ENCODE data around the gene ANKRD66. TPM values are rescaled to one million over a fixed set of nuclear protein-coding genes. Genes with fewer than 3 reads are reported as not detected.

ANKRD66 gene
- total RNA-seq, 1 experiment from 2014 or later: not detected

DNA sequence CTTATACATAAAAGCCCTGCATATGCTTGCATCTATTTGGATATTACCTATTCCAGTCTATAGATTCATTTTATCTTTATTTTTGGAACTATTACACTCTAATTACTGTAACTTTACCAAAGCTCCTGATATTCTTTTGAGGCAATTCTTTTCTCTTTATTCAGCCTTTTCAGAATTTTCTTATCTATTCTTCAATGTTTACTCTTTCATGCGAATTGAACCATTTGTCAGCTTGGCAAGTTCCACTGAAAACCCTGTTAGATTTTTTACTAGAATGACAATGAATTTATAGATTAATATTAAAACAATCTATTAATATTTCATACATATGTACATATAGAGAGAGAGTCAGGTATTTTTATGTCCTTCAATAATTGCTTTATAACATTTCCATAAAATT, 45.9 kb downstream of the ANKRD66 start:
- H3K9ac ChIP-seq (ENCODE audit: low read length): no peak overlapping the region
- H4K20me1 ChIP-seq (ENCODE audit: insufficient read depth): no peaks in the 10 kb centered on the region
- ATAC-seq (no peak), DNase-seq (ENCODE audit: low read depth, low spot score) (no peak)
- H3K9me2 ChIP-seq (ENCODE audit: insufficient read depth): no peaks in the 10 kb centered on the region
- H3K4me1 ChIP-seq (ENCODE audit: control insufficient read depth in 1 of 2, insufficient read depth in 2 of 2, low read length in 2 of 2): no peaks in the 10 kb centered on the region
- no peaks in the 10 kb centered on the region for H3K36me3 ChIP-seq (ENCODE audit: control insufficient read depth in 1 of 2, insufficient read depth in 2 of 2, low read length in 2 of 2)
- TF ChIP-seq ELF1 (IDR thresholded peaks at IDR 0.05; ENCODE audit: borderline replicate concordance, low read depth): no peak
- no peak for TF ChIP-seq CBX3 (IDR thresholded peaks at IDR 0.05; ENCODE audit: low read depth)
- TF ChIP-seq, protein P1, sequence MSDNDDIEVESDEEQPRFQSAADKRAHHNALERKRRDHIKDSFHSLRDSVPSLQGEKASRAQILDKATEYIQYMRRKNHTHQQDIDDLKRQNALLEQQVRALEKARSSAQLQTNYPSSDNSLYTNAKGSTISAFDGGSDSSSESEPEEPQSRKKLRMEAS (IDR thresholded peaks at IDR 0.05): no peak
- TF ChIP-seq EZH2phosphoT487 (IDR thresholded peaks at IDR 0.05; ENCODE audit: borderline replicate concordance): no peak
- no peak for TF ChIP-seq POLR2AphosphoS5 (IDR thresholded peaks at IDR 0.05; ENCODE audit: low read depth, low read length)
- no peak for TF ChIP-seq ZNF274 (IDR thresholded peaks at IDR 0.05; ENCODE audit: low read depth, low read length)
- TF ChIP-seq, protein P2, sequence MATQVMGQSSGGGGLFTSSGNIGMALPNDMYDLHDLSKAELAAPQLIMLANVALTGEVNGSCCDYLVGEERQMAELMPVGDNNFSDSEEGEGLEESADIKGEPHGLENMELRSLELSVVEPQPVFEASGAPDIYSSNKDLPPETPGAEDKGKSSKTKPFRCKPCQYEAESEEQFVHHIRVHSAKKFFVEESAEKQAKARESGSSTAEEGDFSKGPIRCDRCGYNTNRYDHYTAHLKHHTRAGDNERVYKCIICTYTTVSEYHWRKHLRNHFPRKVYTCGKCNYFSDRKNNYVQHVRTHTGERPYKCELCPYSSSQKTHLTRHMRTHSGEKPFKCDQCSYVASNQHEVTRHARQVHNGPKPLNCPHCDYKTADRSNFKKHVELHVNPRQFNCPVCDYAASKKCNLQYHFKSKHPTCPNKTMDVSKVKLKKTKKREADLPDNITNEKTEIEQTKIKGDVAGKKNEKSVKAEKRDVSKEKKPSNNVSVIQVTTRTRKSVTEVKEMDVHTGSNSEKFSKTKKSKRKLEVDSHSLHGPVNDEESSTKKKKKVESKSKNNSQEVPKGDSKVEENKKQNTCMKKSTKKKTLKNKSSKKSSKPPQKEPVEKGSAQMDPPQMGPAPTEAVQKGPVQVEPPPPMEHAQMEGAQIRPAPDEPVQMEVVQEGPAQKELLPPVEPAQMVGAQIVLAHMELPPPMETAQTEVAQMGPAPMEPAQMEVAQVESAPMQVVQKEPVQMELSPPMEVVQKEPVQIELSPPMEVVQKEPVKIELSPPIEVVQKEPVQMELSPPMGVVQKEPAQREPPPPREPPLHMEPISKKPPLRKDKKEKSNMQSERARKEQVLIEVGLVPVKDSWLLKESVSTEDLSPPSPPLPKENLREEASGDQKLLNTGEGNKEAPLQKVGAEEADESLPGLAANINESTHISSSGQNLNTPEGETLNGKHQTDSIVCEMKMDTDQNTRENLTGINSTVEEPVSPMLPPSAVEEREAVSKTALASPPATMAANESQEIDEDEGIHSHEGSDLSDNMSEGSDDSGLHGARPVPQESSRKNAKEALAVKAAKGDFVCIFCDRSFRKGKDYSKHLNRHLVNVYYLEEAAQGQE (IDR thresholded peaks at IDR 0.05; ENCODE audit: low read depth): no peak
- TF ChIP-seq EZH2 (IDR thresholded peaks at IDR 0.05): no peak
- no peak for TF ChIP-seq RAD21 (IDR thresholded peaks at IDR 0.05; ENCODE audit: low read depth)
- no peak for TF ChIP-seq CEBPB (IDR thresholded peaks at IDR 0.05; ENCODE audit: low read depth)
- TF ChIP-seq SRF (IDR thresholded peaks at IDR 0.05; ENCODE audit: low read depth): no peak
- TF ChIP-seq POLR2A (IDR thresholded peaks at IDR 0.05; ENCODE audit: borderline replicate concordance, extremely low read depth, insufficient read depth, insufficient read length): no peak
- no peak for TF ChIP-seq SIN3A (IDR thresholded peaks at IDR 0.05; ENCODE audit: low read depth)
- TF ChIP-seq YY1 (IDR thresholded peaks at IDR 0.05; ENCODE audit: extremely low read depth, insufficient replicate concordance, low read depth, low read length): no peak
- TF ChIP-seq, protein P3, sequence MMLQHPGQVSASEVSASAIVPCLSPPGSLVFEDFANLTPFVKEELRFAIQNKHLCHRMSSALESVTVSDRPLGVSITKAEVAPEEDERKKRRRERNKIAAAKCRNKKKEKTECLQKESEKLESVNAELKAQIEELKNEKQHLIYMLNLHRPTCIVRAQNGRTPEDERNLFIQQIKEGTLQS (IDR thresholded peaks at IDR 0.05): no peak
- TF ChIP-seq, protein P4, sequence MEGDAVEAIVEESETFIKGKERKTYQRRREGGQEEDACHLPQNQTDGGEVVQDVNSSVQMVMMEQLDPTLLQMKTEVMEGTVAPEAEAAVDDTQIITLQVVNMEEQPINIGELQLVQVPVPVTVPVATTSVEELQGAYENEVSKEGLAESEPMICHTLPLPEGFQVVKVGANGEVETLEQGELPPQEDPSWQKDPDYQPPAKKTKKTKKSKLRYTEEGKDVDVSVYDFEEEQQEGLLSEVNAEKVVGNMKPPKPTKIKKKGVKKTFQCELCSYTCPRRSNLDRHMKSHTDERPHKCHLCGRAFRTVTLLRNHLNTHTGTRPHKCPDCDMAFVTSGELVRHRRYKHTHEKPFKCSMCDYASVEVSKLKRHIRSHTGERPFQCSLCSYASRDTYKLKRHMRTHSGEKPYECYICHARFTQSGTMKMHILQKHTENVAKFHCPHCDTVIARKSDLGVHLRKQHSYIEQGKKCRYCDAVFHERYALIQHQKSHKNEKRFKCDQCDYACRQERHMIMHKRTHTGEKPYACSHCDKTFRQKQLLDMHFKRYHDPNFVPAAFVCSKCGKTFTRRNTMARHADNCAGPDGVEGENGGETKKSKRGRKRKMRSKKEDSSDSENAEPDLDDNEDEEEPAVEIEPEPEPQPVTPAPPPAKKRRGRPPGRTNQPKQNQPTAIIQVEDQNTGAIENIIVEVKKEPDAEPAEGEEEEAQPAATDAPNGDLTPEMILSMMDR (IDR thresholded peaks at IDR 0.05 in 2 of 3, conservative IDR thresholded peaks at IDR 0.05 in 1 of 3; ENCODE audit: borderline replicate concordance in 1 of 3, insufficient read depth in 1 of 3, low read depth in 2 of 3, low read length in 2 of 3): no peak
- no peak for TF ChIP-seq SP1 (IDR thresholded peaks at IDR 0.05; ENCODE audit: low read depth)
- no peak for TF ChIP-seq EGR1 (IDR thresholded peaks at IDR 0.05; ENCODE audit: low read depth)
- H3K79me2 ChIP-seq (ENCODE audit: insufficient read depth, low read length): no peaks in the 10 kb centered on the region
- intact Hi-C loops (cut with micrococcal nuclease): no loop called here
- POLR2A ChIA-PET: no interaction called here
- H3K27ac ChIP-seq (ENCODE audit: low read depth, low read length): no peak overlapping the region
- no peak overlapping the region for H3K4me2 ChIP-seq (ENCODE audit: low read length)
- CTCF ChIA-PET: no interaction called here
- no TSS peak for BruUV-seq (replicated peaks)
- no peak overlapping the region for H3K4me3 ChIP-seq (replicated peaks in 1 of 2; ENCODE audit: low read depth in 1 of 2, low read length in 2 of 2)
- no peaks in the 10 kb centered on the region for H3K9me3 ChIP-seq (ENCODE audit: control insufficient read depth in 1 of 2, insufficient read depth in 1 of 2, low read depth in 1 of 2, low read length in 2 of 2)
- no peak overlapping the region for H2AFZ ChIP-seq (ENCODE audit: low read depth, low read length, poor library complexity, severe bottlenecking)
- RAD21 ChIA-PET (ENCODE audit: low non-redundant PET in 1 of 2, low total read pairs in 2 of 2, uncharacterized antibody in 2 of 2, unreplicated experiment in 2 of 2): no interaction called here
- no peaks in the 10 kb centered on the region for H3K27me3 ChIP-seq (ENCODE audit: insufficient read depth, low read length)
